Measurements from ENCODE around the gene PLCL2. TPM values are rescaled to one million over a fixed set of nuclear protein-coding genes. Genes with fewer than 3 reads are reported as not detected.

PLCL2 gene
- total RNA-seq, 2 donors from 2014 or later: 5.3 to 14.5 TPM

DNA sequence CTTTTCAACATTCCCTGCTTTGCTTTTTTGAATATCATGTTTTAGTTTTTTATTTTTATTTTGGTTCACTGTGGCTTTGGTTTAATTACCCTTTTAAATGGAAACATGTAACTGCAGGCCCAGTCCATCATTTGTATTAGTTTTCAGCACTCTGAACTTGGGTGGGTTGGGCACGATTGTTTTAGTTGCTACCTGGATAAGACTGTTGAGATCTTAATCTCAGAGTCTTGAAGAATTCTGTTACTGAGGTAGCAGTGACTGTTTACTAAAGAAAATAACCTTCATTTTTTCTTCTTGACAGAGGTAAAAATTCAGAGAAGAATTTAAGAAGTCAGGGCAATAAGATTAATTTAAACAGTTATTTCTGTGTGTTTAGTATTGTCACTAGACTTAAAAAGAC is 15.2 kb downstream of the PLCL2 start:
- Histone ChIP-seq H3K36me3 (no peaks in the 10 kb centered on the region), H3K27ac (no peak overlapping the region), H3K4me3 (no peak overlapping the region), H3K27me3 (replicated peaks; ENCODE audit: insufficient read depth) (no peaks in the 10 kb centered on the region), H3K4me1 (replicated peaks) (no peaks in the 10 kb centered on the region), H3K9me3 (no peaks in the 10 kb centered on the region)
- intact Hi-C loops (cut with DNase I): no loop called here
- 28% methylated on average over 1 of the region's 1 CpG for WGBS
- DNase-seq (ENCODE audit: low spot score): no peak
- TF ChIP-seq POLR2AphosphoS5 (IDR thresholded peaks at IDR 0.05) (no peak), POLR2A (IDR thresholded peaks at IDR 0.05) (no peak)
- TF ChIP-seq, protein P1, sequence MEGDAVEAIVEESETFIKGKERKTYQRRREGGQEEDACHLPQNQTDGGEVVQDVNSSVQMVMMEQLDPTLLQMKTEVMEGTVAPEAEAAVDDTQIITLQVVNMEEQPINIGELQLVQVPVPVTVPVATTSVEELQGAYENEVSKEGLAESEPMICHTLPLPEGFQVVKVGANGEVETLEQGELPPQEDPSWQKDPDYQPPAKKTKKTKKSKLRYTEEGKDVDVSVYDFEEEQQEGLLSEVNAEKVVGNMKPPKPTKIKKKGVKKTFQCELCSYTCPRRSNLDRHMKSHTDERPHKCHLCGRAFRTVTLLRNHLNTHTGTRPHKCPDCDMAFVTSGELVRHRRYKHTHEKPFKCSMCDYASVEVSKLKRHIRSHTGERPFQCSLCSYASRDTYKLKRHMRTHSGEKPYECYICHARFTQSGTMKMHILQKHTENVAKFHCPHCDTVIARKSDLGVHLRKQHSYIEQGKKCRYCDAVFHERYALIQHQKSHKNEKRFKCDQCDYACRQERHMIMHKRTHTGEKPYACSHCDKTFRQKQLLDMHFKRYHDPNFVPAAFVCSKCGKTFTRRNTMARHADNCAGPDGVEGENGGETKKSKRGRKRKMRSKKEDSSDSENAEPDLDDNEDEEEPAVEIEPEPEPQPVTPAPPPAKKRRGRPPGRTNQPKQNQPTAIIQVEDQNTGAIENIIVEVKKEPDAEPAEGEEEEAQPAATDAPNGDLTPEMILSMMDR (IDR thresholded peaks at IDR 0.05): no peak

DNA sequence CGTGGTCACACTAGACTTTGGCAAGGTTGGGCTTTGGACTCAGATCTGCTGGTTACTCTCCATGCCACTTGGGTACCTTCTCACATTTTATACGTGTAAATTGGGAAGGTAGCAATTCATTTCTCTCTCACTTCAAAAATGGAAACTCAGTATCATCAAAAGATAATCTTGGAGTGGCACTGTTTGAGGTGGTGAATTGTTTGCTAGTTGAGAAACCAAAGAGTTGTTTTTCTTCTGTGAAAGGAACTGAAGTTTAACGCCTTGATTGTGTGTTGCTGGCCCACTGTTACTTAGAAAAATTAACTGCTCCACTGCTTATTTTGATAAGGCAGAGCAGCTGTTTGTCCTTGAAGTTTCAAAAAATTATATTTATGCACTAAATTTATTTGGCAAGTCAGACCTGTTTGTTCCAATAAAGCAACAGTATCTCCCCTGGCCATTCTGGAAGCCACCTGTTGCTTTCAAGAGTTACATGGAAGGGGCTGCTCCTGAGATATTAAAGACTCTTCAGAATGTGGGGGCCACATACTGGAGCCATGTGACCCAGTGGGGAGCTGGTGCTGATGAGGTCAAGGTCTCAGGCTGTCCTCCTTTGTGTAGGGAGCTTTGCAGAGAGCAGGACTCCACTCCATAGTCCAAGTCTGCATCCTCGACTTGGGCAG is 16.2 kb downstream of the PLCL2 start:
- H3K9me3 ChIP-seq: no peaks in the 10 kb centered on the region
- H3K4me3 ChIP-seq: no peak overlapping the region
- no peaks in the 10 kb centered on the region for H3K27me3 ChIP-seq (replicated peaks; ENCODE audit: insufficient read depth)
- WGBS: 65% methylated on average over 4 of the region's 4 CpGs
- DNase-seq (ENCODE audit: low spot score): no peak
- TF ChIP-seq POLR2A (IDR thresholded peaks at IDR 0.05) (no peak), POLR2AphosphoS5 (IDR thresholded peaks at IDR 0.05) (no peak)
- TF ChIP-seq, protein P1 (IDR thresholded peaks at IDR 0.05): no peak
- H3K36me3 ChIP-seq: no peaks in the 10 kb centered on the region
- no peak overlapping the region for H3K27ac ChIP-seq
- intact Hi-C loops (cut with DNase I): no loop called here
- no peaks in the 10 kb centered on the region for H3K4me1 ChIP-seq (replicated peaks)

DNA sequence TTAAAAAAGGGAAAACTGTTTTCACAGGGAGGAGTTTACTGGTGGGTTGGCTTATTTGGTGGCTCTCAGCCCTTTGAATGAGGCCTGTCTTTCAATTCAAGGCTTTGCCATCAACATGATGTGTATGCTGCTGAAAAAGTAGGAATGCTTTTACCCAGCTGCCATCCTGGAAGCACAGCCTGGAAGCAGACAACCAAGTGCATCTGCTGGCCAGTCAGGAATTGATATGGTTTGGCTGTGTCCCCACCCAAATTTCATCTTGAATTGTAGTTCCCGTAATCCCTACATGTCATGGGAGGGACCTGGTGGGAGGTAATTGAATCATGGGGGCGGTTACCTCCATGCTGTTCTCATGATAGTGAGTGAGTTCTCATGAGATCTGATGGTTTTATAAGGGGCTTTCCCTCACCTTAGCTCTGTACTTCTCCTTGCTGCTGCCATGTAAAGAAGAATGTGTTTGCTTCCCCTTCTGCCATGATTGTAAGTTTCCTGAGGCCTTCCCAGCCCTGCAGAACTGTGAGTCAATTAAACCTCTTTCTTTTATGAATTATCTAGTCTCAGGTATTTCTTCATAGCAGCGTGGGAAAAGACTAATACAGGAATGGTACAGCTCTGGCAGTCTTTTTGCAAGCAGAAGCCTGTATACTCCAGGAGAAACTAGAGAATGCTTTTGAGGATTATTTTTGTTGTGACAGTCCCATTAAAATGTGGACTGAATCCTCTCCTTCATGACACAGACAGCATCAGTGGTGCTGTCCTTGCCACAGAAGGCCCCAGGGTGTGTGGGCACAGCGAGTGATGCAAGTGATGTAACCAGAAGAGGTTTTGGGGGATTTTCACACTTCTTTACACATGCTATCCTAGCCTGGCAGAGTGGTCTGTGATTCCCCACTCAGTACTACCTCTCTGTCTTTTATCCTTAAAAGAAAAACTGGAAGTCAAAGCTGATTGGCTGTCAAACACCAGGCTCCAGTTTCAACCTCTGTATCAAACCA is 20.0 kb downstream of the PLCL2 start:
- no peak overlapping the region for H3K4me3 ChIP-seq
- no peaks in the 10 kb centered on the region for H3K9me3 ChIP-seq
- no peaks in the 10 kb centered on the region for H3K27me3 ChIP-seq (replicated peaks; ENCODE audit: insufficient read depth)
- H3K36me3 ChIP-seq: no peaks in the 10 kb centered on the region
- DNase-seq (ENCODE audit: low spot score): no peak
- intact Hi-C loops (cut with DNase I): no loop called here
- 91% methylated on average over 4 of the region's 4 CpGs for WGBS
- no peak overlapping the region for H3K27ac ChIP-seq
- TF ChIP-seq, protein P1 (IDR thresholded peaks at IDR 0.05): no peak
- TF ChIP-seq POLR2A (IDR thresholded peaks at IDR 0.05): no peak
- no peak for TF ChIP-seq POLR2AphosphoS5 (IDR thresholded peaks at IDR 0.05)
- H3K4me1 ChIP-seq (replicated peaks): no peaks in the 10 kb centered on the region

DNA sequence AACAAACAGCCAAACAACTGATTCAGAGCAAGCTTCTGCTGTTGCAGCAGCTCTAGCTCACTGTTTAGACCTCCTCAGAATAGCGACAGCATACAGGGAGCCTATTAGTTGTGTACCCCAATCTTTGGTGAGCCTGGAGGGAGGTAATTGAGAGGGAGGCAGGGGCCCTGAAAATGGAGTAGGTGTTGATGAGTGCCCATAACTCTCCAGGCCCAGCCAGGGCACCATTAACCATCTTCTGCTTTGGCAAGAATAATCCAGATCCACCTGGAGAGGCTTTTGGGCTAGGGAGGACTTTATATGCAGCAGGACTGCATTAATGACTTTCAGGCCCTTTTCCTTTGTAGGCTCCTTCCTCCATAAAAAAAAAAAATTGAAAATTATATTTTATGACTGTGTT is 20.9 kb downstream of the PLCL2 start:
- H3K27ac ChIP-seq: no peak overlapping the region
- 83% methylated on average over 1 of the region's 1 CpG for WGBS
- H3K27me3 ChIP-seq (replicated peaks; ENCODE audit: insufficient read depth): no peaks in the 10 kb centered on the region
- no peaks in the 10 kb centered on the region for H3K4me1 ChIP-seq (replicated peaks)
- TF ChIP-seq, protein P1 (IDR thresholded peaks at IDR 0.05): no peak
- TF ChIP-seq POLR2A (IDR thresholded peaks at IDR 0.05) (no peak), POLR2AphosphoS5 (IDR thresholded peaks at IDR 0.05) (no peak)
- no peak overlapping the region for H3K4me3 ChIP-seq
- no peak for DNase-seq (ENCODE audit: low spot score)
- no peaks in the 10 kb centered on the region for H3K36me3 ChIP-seq
- intact Hi-C loops (cut with DNase I): no loop called here
- H3K9me3 ChIP-seq: no peaks in the 10 kb centered on the region

Measured in prostate gland (tissue), 2 donors.